Sigmoid colon (tissue), 4 donors: ENCODE data around the gene UQCC2.

ENCODE experiments used
- EP300 ChIP-seq, 4 donors: sonication (generic); formaldehyde crosslinking; IDR thresholded peaks; one replicate each; pipeline ENCODE4 v1.6.1; 2017; ENCODE audit warnings: antibody characterized with exemption in 4 of 4
- TF ChIP-seq, protein P1 (sequence below), 4 experiments: fragments of 450-650 bp in 3 of 4; fragments of 200-600 bp in 1 of 4; IDR thresholded peaks; one replicate each; pipeline ENCODE4 v1.5.1; 2016 to 2019; ENCODE audit warnings: antibody characterized with exemption in 4 of 4, mild to moderate bottlenecking in 3 of 4, moderate library complexity in 2 of 4

DNA sequence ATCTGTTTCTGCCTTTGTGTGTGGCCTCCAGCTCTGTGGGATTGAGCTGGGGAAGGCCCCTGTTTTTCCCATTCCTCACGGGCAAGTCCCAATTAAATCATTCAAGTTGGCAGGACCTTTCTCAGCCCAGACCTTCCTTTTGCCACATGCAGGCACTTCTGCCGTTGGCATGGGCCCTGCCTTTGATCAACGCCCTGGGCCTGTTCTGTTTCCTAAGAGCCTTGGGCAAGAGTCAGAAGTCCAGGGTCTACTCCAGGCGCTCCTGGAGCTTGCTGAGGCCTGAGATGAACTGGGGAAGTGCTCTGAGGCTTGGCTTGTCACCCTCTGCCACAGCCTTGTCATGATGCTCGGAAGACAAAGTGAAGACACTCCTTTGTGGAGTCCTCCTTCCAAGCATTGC lies 28.1 kb upstream of the UQCC2 start:
- TF ChIP-seq, protein P1, sequence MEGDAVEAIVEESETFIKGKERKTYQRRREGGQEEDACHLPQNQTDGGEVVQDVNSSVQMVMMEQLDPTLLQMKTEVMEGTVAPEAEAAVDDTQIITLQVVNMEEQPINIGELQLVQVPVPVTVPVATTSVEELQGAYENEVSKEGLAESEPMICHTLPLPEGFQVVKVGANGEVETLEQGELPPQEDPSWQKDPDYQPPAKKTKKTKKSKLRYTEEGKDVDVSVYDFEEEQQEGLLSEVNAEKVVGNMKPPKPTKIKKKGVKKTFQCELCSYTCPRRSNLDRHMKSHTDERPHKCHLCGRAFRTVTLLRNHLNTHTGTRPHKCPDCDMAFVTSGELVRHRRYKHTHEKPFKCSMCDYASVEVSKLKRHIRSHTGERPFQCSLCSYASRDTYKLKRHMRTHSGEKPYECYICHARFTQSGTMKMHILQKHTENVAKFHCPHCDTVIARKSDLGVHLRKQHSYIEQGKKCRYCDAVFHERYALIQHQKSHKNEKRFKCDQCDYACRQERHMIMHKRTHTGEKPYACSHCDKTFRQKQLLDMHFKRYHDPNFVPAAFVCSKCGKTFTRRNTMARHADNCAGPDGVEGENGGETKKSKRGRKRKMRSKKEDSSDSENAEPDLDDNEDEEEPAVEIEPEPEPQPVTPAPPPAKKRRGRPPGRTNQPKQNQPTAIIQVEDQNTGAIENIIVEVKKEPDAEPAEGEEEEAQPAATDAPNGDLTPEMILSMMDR (IDR thresholded peaks at IDR 0.05): no peak
- no peak for TF ChIP-seq EP300 (IDR thresholded peaks at IDR 0.05)
